ENCODE data around the gene UBAC2.

The UBAC2 gene

GRCh38 chr13:99285432-99286182 lies 85.0 kb downstream of the UBAC2 start:
- no peak overlapping the region for H3K4me2 ChIP-seq (ENCODE audit: insufficient read depth, low read length)
- H3K9me3 ChIP-seq (ENCODE audit: insufficient read depth, low read length, severe bottlenecking), result no peaks in the 10 kb centered on the region
- peaks cover 35% of the 10 kb centered on the region for H3K36me3 ChIP-seq (ENCODE audit: insufficient read depth, low read length)
- TF ChIP-seq EZH2 (IDR thresholded peaks at IDR 0.05; ENCODE audit: borderline replicate concordance, low read depth, low read length, severe bottlenecking), result no peak
- TF ChIP-seq, protein P1, sequence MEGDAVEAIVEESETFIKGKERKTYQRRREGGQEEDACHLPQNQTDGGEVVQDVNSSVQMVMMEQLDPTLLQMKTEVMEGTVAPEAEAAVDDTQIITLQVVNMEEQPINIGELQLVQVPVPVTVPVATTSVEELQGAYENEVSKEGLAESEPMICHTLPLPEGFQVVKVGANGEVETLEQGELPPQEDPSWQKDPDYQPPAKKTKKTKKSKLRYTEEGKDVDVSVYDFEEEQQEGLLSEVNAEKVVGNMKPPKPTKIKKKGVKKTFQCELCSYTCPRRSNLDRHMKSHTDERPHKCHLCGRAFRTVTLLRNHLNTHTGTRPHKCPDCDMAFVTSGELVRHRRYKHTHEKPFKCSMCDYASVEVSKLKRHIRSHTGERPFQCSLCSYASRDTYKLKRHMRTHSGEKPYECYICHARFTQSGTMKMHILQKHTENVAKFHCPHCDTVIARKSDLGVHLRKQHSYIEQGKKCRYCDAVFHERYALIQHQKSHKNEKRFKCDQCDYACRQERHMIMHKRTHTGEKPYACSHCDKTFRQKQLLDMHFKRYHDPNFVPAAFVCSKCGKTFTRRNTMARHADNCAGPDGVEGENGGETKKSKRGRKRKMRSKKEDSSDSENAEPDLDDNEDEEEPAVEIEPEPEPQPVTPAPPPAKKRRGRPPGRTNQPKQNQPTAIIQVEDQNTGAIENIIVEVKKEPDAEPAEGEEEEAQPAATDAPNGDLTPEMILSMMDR (IDR thresholded peaks at IDR 0.05; ENCODE audit: borderline replicate concordance, extremely low read depth, low read length, poor library complexity, severe bottlenecking), result no peak
- no peak overlapping the region for H3K4me3 ChIP-seq (ENCODE audit: low read depth in 1 of 2, low read length in 2 of 2)
- peaks cover 5% of the 10 kb centered on the region; the same call in 1 of the 2 replicates for H4K20me1 ChIP-seq (ENCODE audit: insufficient read depth, low read length)
- H3K27me3 ChIP-seq (ENCODE audit: insufficient read depth, low read length, poor library complexity), result no peaks in the 10 kb centered on the region
- H3K9ac ChIP-seq (ENCODE audit: low read depth, low read length), result no peak overlapping the region
- ATAC-seq (ENCODE audit: insufficient read depth, low read depth) (no peak), DNase-seq (no peak)
- H3K4me1 ChIP-seq (ENCODE audit: insufficient read depth, low read length), result no peaks in the 10 kb centered on the region
- H3K79me2 ChIP-seq (ENCODE audit: insufficient read depth, low read length), result peaks cover 22% of the 10 kb centered on the region
- H2AFZ ChIP-seq (ENCODE audit: low read depth, low read length), result no peak overlapping the region
- H3K27ac ChIP-seq (ENCODE audit: low read length), result no peak overlapping the region

GRCh38 chr13:99287551-99287950 lies 86.9 kb downstream of the UBAC2 start:
- H3K9me3 ChIP-seq (ENCODE audit: insufficient read depth, low read length, severe bottlenecking), result no peaks in the 10 kb centered on the region
- H3K9ac ChIP-seq (ENCODE audit: low read depth, low read length), result no peak overlapping the region
- H2AFZ ChIP-seq (ENCODE audit: low read depth, low read length), result no peak overlapping the region
- H4K20me1 ChIP-seq (ENCODE audit: insufficient read depth, low read length), result peaks cover 7% of the 10 kb centered on the region; the same call in 1 of the 2 replicates
- no peak for TF ChIP-seq EZH2 (IDR thresholded peaks at IDR 0.05; ENCODE audit: borderline replicate concordance, low read depth, low read length, severe bottlenecking)
- TF ChIP-seq, protein P1 (IDR thresholded peaks at IDR 0.05; ENCODE audit: borderline replicate concordance, extremely low read depth, low read length, poor library complexity, severe bottlenecking), result no peak
- H3K36me3 ChIP-seq (ENCODE audit: insufficient read depth, low read length), result peaks cover 31% of the 10 kb centered on the region
- DNase-seq (no peak), ATAC-seq (ENCODE audit: insufficient read depth, low read depth) (no peak)
- no peaks in the 10 kb centered on the region for H3K4me1 ChIP-seq (ENCODE audit: insufficient read depth, low read length)
- H3K27ac ChIP-seq (ENCODE audit: low read length), result no peak overlapping the region
- no peaks in the 10 kb centered on the region for H3K27me3 ChIP-seq (ENCODE audit: insufficient read depth, low read length, poor library complexity)
- H3K4me2 ChIP-seq (ENCODE audit: insufficient read depth, low read length), result no peak overlapping the region
- peaks cover 22% of the 10 kb centered on the region for H3K79me2 ChIP-seq (ENCODE audit: insufficient read depth, low read length)
- no peak overlapping the region for H3K4me3 ChIP-seq (ENCODE audit: low read depth in 1 of 2, low read length in 2 of 2)

GRCh38 chr13:99288089-99288488 lies 87.4 kb downstream of the UBAC2 start:
- Histone ChIP-seq H3K27me3 (ENCODE audit: insufficient read depth, low read length, poor library complexity) (no peaks in the 10 kb centered on the region), H3K4me2 (ENCODE audit: insufficient read depth, low read length) (no peak overlapping the region), H4K20me1 (ENCODE audit: insufficient read depth, low read length) (peaks cover 7% of the 10 kb centered on the region; the same call in 1 of the 2 replicates), H3K9me3 (ENCODE audit: insufficient read depth, low read length, severe bottlenecking) (no peaks in the 10 kb centered on the region), H3K79me2 (ENCODE audit: insufficient read depth, low read length) (peaks cover 22% of the 10 kb centered on the region), H3K9ac (ENCODE audit: low read depth, low read length) (no peak overlapping the region), H2AFZ (ENCODE audit: low read depth, low read length) (no peak overlapping the region), H3K4me3 (ENCODE audit: low read depth in 1 of 2, low read length in 2 of 2) (no peak overlapping the region), H3K36me3 (ENCODE audit: insufficient read depth, low read length) (peaks cover 31% of the 10 kb centered on the region), H3K4me1 (ENCODE audit: insufficient read depth, low read length) (no peaks in the 10 kb centered on the region), H3K27ac (ENCODE audit: low read length) (no peak overlapping the region)
- no peak for TF ChIP-seq EZH2 (IDR thresholded peaks at IDR 0.05; ENCODE audit: borderline replicate concordance, low read depth, low read length, severe bottlenecking)
- TF ChIP-seq, protein P1 (IDR thresholded peaks at IDR 0.05; ENCODE audit: borderline replicate concordance, extremely low read depth, low read length, poor library complexity, severe bottlenecking), result no peak
- ATAC-seq (ENCODE audit: insufficient read depth, low read depth) (no peak), DNase-seq (no peak)

All from DND-41 (cell line).